Endothelial cell of umbilical vein (primary cell): Measurements from ENCODE around the gene SEPTIN5. TPM values are rescaled to one million over a fixed set of nuclear protein-coding genes. Genes with fewer than 3 reads are reported as not detected.

Experiments used
- BruUV-seq: library from RNA; stranded (reverse); fragments of 400-500 nt; replicated peaks from 2 replicates; lab custom pipeline; 2021; lab: Mats Ljungman, UMichigan
- CTCF ChIA-PET: fragments of 300-600, 350-600 bp; sonication (Branson Sonifier 250); formaldehyde crosslinking; loops from one replicate; lab custom pipeline; 2021; ENCODE audit warnings: antibody characterized with exemption, inconsistent platforms; lab: Charles Lee
- POLR2A ChIA-PET: fragments of 300-600, 350-600 bp; sonication (Branson Sonifier 250); formaldehyde crosslinking; loops from one replicate; lab custom pipeline; 2021; ENCODE audit warnings: antibody characterized with exemption, inconsistent platforms; lab: Charles Lee
- DNase-seq: peaks from one replicate; pipeline ENCODE4 v3.0.0-alpha.2; 2011; ENCODE audit warnings: low read depth, low spot score
- FAIRE-seq: peaks from 2 replicates; lab custom pipeline; 2011; peaks lifted over from hg19 to GRCh38; lab: Jason Lieb, UNC
- H2AFZ ChIP-seq: 2 replicates; pipeline ENCODE4 v1.6.0; 2012; ENCODE audit warnings: low read depth, low read length, control low read depth, inconsistent platforms
- H3K27ac ChIP-seq: 2 replicates; pipeline ENCODE4 v1.5.1; 2011; ENCODE audit warnings: low read depth, mild to moderate bottlenecking, control low read depth, low read length, moderate library complexity; ENCODE audit not compliant: insufficient read depth
- H3K27me3 ChIP-seq, 2 experiments: 2 replicates each; pipeline versions ENCODE4 v1.6.0 to v1.6.1; 2011; ENCODE audit warnings: low read length in 2 of 2, mixed read lengths in 1 of 2; ENCODE audit not compliant: control insufficient read depth in 2 of 2, insufficient read depth in 2 of 2
- H3K36me3 ChIP-seq, 2 experiments: 2 replicates in 1 of 2; 3 replicates in 1 of 2; pipeline ENCODE4 v1.5.1; 2011; ENCODE audit warnings: low read length in 2 of 2, mild to moderate bottlenecking in 1 of 2, moderate library complexity in 1 of 2; ENCODE audit not compliant: control insufficient read depth in 2 of 2, insufficient read depth in 2 of 2; ENCODE audit errors: extremely low read depth in 1 of 2
- H3K4me1 ChIP-seq: 3 replicates; pipeline ENCODE4 v1.5.1; 2011; ENCODE audit warnings: mild to moderate bottlenecking, low read length; ENCODE audit not compliant: control insufficient read depth, insufficient read depth; ENCODE audit errors: extremely low read depth
- H3K4me2 ChIP-seq: 2 replicates; pipeline ENCODE4 v1.6.1; 2011; ENCODE audit warnings: low read length, control low read depth, mixed read lengths; ENCODE audit not compliant: insufficient read depth
- H3K4me3 ChIP-seq, 3 experiments: fragments of 200-600 bp in 1 of 3; sonication (generic), shearing (Covaris generic) in 1 of 3; replicated peaks in 1 of 3; 2 replicates each; pipeline ENCODE4 v1.5.1; 2011 to 2016; ENCODE audit warnings: control low read depth in 3 of 3, low read length in 3 of 3, mild to moderate bottlenecking in 2 of 3, inconsistent platforms in 1 of 3, low read depth in 1 of 3, moderate library complexity in 1 of 3; ENCODE audit not compliant: insufficient read depth in 1 of 3
- H3K79me2 ChIP-seq: 2 replicates; pipeline ENCODE4 v1.6.0; 2012; ENCODE audit warnings: low read length, inconsistent platforms; ENCODE audit not compliant: control insufficient read depth, insufficient read depth
- H3K9ac ChIP-seq: replicated peaks from 2 replicates; pipeline ENCODE3; 2011; ENCODE audit warnings: low read length, control low read depth; ENCODE audit not compliant: insufficient read depth; ENCODE audit errors: extremely low read depth
- H3K9me1 ChIP-seq: replicated peaks from 3 replicates; pipeline ENCODE4 v1.6.0; 2011; ENCODE audit warnings: mild to moderate bottlenecking, low read length; ENCODE audit not compliant: control insufficient read depth, insufficient read depth; ENCODE audit errors: extremely low read depth
- H3K9me3 ChIP-seq: replicated peaks from 2 replicates; pipeline ENCODE4 v1.5.1; 2012; ENCODE audit warnings: low read length, inconsistent platforms; ENCODE audit not compliant: control insufficient read depth, insufficient read depth
- H4K20me1 ChIP-seq: replicated peaks from 2 replicates; pipeline ENCODE3; 2011; ENCODE audit warnings: mild to moderate bottlenecking, low read length; ENCODE audit not compliant: control insufficient read depth, insufficient read depth; ENCODE audit errors: extremely low read depth
- EZH2 ChIP-seq: IDR thresholded peaks from 2 replicates; pipeline ENCODE4 v1.6.1; 2012; ENCODE audit warnings: borderline replicate concordance, low read depth, mild to moderate bottlenecking, moderate library complexity, low read length, inconsistent platforms; ENCODE audit not compliant: severe bottlenecking
- FOS ChIP-seq: IDR thresholded peaks from 2 replicates; pipeline ENCODE4 v1.6.1; 2011; ENCODE audit warnings: mild to moderate bottlenecking, low read length, moderate library complexity, borderline replicate concordance; ENCODE audit not compliant: insufficient read depth
- GATA2 ChIP-seq: IDR thresholded peaks from 2 replicates; pipeline ENCODE4 v1.7.0; 2011; ENCODE audit warnings: low read depth, mild to moderate bottlenecking, moderate library complexity, mixed read lengths, low read length; ENCODE audit not compliant: insufficient read length, insufficient read depth
- JUN ChIP-seq: IDR thresholded peaks from 2 replicates; pipeline ENCODE4 v1.6.1; 2011; ENCODE audit warnings: borderline replicate concordance, low read depth; ENCODE audit not compliant: insufficient read length, insufficient read depth
- MAX ChIP-seq: IDR thresholded peaks from 2 replicates; pipeline ENCODE4 v1.6.1; 2011; ENCODE audit not compliant: insufficient read depth, insufficient read length
- MYC ChIP-seq: IDR thresholded peaks from one replicate; pipeline ENCODE4 v1.6.1; 2011; ENCODE audit warnings: mild to moderate bottlenecking, low read depth, low read length
- POLR2A ChIP-seq: IDR thresholded peaks from 2 replicates; pipeline ENCODE4 v1.6.1; 2012; ENCODE audit warnings: low read depth, mild to moderate bottlenecking, control low read depth, low read length
- POLR2AphosphoS5 ChIP-seq: IDR thresholded peaks from 2 replicates; pipeline ENCODE4 v1.6.1; 2012; ENCODE audit warnings: low read depth, mild to moderate bottlenecking, control low read depth, low read length, moderate library complexity; ENCODE audit not compliant: insufficient read depth
- dilution Hi-C: fragments of 300-500 bp; cut with MboI; formaldehyde crosslinking; loops from one replicate; pipeline ENCODE4 v1.15.0; 2019; ENCODE audit warnings: low sequenced_read_pairs; ENCODE audit not compliant: extremely low pct_ligation_motif_present
- intact Hi-C: fragments of 100-400 bp; cut with micrococcal nuclease; formaldehyde crosslinking; loops from one replicate; pipeline ENCODE4 v1.10.0; 2022
- polyA plus RNA-seq, 4 experiments: library from polyadenylated mRNA; depleted of rRNA in 3 of 4; stranded (reverse) in 3 of 4; unstranded in 1 of 4; fragments of >200 nt; gene quantifications; 2 replicates each; pipeline versions ENCODE4 v1.2.1 to v1.2.3, GENCODE V29; 2011 to 2012; ENCODE audit warnings: missing spikeins in 1 of 4
- total RNA-seq: library from RNA; stranded (reverse); gene quantifications from 2 replicates; pipeline ENCODE4 v1.2.3, GENCODE V29; 2021
- TF ChIP-seq, protein P1 (sequence below), 2 donors: IDR thresholded peaks; 1 replicate in 1 of 2; 2 replicates in 1 of 2; pipeline ENCODE4 v1.5.1; 2011; ENCODE audit warnings: low read length in 2 of 2, mild to moderate bottlenecking in 2 of 2, moderate library complexity in 2 of 2, control low read depth in 1 of 2, inconsistent platforms in 1 of 2, low read depth in 1 of 2; ENCODE audit not compliant: insufficient read depth in 1 of 2; ENCODE audit errors: extremely low read depth in 1 of 2

The SEPTIN5 gene
- total and polyA plus RNA-seq, 2 donors (not counting 3 experiments of a cell fraction or from before 2014, with no cell fraction given) = 31.1 to 35.8 TPM

- H3K4me3 ChIP-seq = no peak overlapping the region
- H3K4me1 ChIP-seq = no peaks in the 10 kb centered on the region
- H3K4me2 ChIP-seq = no peak overlapping the region
- TF ChIP-seq MYC = no peak
- TF ChIP-seq, protein P1, sequence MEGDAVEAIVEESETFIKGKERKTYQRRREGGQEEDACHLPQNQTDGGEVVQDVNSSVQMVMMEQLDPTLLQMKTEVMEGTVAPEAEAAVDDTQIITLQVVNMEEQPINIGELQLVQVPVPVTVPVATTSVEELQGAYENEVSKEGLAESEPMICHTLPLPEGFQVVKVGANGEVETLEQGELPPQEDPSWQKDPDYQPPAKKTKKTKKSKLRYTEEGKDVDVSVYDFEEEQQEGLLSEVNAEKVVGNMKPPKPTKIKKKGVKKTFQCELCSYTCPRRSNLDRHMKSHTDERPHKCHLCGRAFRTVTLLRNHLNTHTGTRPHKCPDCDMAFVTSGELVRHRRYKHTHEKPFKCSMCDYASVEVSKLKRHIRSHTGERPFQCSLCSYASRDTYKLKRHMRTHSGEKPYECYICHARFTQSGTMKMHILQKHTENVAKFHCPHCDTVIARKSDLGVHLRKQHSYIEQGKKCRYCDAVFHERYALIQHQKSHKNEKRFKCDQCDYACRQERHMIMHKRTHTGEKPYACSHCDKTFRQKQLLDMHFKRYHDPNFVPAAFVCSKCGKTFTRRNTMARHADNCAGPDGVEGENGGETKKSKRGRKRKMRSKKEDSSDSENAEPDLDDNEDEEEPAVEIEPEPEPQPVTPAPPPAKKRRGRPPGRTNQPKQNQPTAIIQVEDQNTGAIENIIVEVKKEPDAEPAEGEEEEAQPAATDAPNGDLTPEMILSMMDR (IDR thresholded peaks at IDR 0.05; ENCODE audit: extremely low read depth in 1 of 2, insufficient read depth in 1 of 2, low read depth in 1 of 2, low read length in 2 of 2) = no peak
- TF ChIP-seq POLR2A = no peak
- TF ChIP-seq EZH2 = no peak
- no peak for TF ChIP-seq FOS
- no peak for TF ChIP-seq POLR2AphosphoS5
- TF ChIP-seq JUN = no peak
- TF ChIP-seq GATA2 = no peak
- no peak for TF ChIP-seq MAX
- no peak overlapping the region for H3K27ac ChIP-seq
- ChIA-PET POLR2A (no interaction called here), CTCF (interaction anchor here (1.2 kb wide), 1 partner anchor 172 kb away, joined by 5 read pairs; no protein-coding TSS in a partner anchor)
- intact Hi-C loops (no loop called here), dilution Hi-C loops (no loop called here)
- no peaks in the 10 kb centered on the region for H3K36me3 ChIP-seq
- DNase-seq (no peak), FAIRE-seq (no peak)
- H3K9ac ChIP-seq = no peak overlapping the region
- H2AFZ ChIP-seq = no peak overlapping the region
- no peaks in the 10 kb centered on the region for H3K9me1 ChIP-seq
- H3K27me3 ChIP-seq = no peaks in the 10 kb centered on the region
- H3K9me3 ChIP-seq = no peaks in the 10 kb centered on the region
- no peaks in the 10 kb centered on the region for H4K20me1 ChIP-seq
- no peaks in the 10 kb centered on the region for H3K79me2 ChIP-seq
- BruUV-seq = no TSS peak
These were observed 23.8 kb downstream of the SEPTIN5 start for GRCh38 chr22:19737846-19738663.
